GM19023 (cell line): ENCODE measurements around the gene ASAH2.
A peak's percentile ranks its signal among the peaks of the same experiment; 100 is the strongest.

ENCODE experiments used
- ATAC-seq: cut with Tn5 transposase; IDR thresholded peaks from one replicate; pipeline ENCODE4 v1.9.1; 2021; ENCODE audit warnings: mild to moderate bottlenecking, moderate library complexity; ENCODE audit not compliant: unreplicated experiment

The ASAH2 gene

DNA sequence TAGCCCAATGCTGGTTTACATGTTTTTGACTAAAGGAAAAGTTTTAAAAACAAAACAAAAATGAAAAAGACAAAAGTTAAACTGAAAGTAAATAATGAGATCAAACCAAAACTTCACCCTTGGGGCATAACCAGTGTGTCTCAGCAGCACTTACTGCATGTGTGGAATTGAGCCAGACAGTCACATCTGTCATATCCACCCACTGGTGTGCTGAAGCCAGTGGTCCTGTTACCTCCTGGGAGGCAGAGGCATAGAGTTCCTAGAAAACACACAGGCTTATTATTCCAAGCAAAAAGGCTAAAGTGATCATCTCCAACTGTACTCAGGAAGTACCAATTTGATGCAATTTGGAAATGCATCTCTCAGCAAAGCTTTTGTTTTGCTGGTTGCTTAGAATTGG lies 40.4 kb downstream of the ASAH2 start:
- ATAC-seq, result peak; percentile 57
